PC-9 (cell line): ENCODE results near the gene GSTO1. TPM values are rescaled to one million over a fixed set of nuclear protein-coding genes. Genes with fewer than 3 reads are reported as not detected.
A peak's percentile ranks its signal among the peaks of the same experiment; 100 is the strongest.

Experiments
- BruUV-seq: library from RNA; stranded (reverse); fragments of 400-500 nt; replicated peaks from 2 replicates; lab custom pipeline; 2021; lab: Mats Ljungman, UMichigan
- CTCF ChIA-PET: fragments of 300-600 bp; sonication (Branson Sonifier 250); formaldehyde crosslinking; loops from one replicate; lab custom pipeline; 2022; ENCODE audit warnings: antibody characterized with exemption; lab: Charles Lee
- POLR2A ChIA-PET: fragments of 300-600 bp; sonication (Branson Sonifier 250); formaldehyde crosslinking; loops from one replicate; lab custom pipeline; 2022; ENCODE audit warnings: antibody characterized with exemption; ENCODE audit not compliant: unreplicated experiment; lab: Charles Lee
- DNase-seq, 2 experiments: peaks; one replicate each; pipeline versions ENCODE4 v3.0.0 to v3.0.0-alpha.2; 2015 to 2022; ENCODE audit warnings: mixed read lengths in 1 of 2
- H2AFZ ChIP-seq: fragments of 200-600 bp; sonication (generic); 2 replicates; pipeline ENCODE4 v1.8.1; 2017; ENCODE audit warnings: antibody characterized with exemption
- H3F3A ChIP-seq: fragments of 200-600 bp; sonication (generic); 2 replicates; pipeline ENCODE4 v1.8.1; 2017; ENCODE audit warnings: antibody characterized with exemption, mild to moderate bottlenecking, low read depth; ENCODE audit not compliant: insufficient read depth
- H3K27ac ChIP-seq: fragments of 200-600 bp; sonication (generic); 2 replicates; pipeline ENCODE4 v1.6.1; 2016; ENCODE audit warnings: mixed run types
- H3K27me3 ChIP-seq: fragments of 200-600 bp; sonication (generic); 2 replicates; pipeline ENCODE4 v1.6.1; 2016; ENCODE audit warnings: low read depth, mixed run types; ENCODE audit not compliant: insufficient read depth
- H3K36me3 ChIP-seq: fragments of 200-600 bp; sonication (generic); 2 replicates; pipeline ENCODE4 v1.6.1; 2016; ENCODE audit warnings: low read depth, mixed run types
- H3K4me1 ChIP-seq: fragments of 200-600 bp; sonication (generic); replicated peaks from 2 replicates; pipeline ENCODE4 v1.6.1; 2016; ENCODE audit warnings: mixed run types; ENCODE audit not compliant: insufficient read depth
- H3K4me2 ChIP-seq: fragments of 200-600 bp; sonication (generic); 2 replicates; pipeline ENCODE4 v1.6.1; 2017; ENCODE audit warnings: mixed run types
- H3K4me3 ChIP-seq: fragments of 200-600 bp; sonication (generic); 2 replicates; pipeline ENCODE4 v1.6.1; 2016; ENCODE audit warnings: mixed run types
- H3K79me2 ChIP-seq: fragments of 200-600 bp; sonication (generic); 2 replicates; pipeline ENCODE4 v1.6.1; 2017; ENCODE audit warnings: low read depth, mixed run types
- H3K9me2 ChIP-seq: fragments of 200-600 bp; sonication (generic); 2 replicates; pipeline ENCODE4 v1.8.1; 2017; ENCODE audit warnings: mild to moderate bottlenecking; ENCODE audit not compliant: insufficient read depth
- H3K9me3 ChIP-seq: fragments of 200-600 bp; sonication (generic); 2 replicates; pipeline ENCODE4 v1.8.1; 2016; ENCODE audit warnings: low read depth; ENCODE audit not compliant: insufficient read depth
- H4K20me1 ChIP-seq: fragments of 200-600 bp; sonication (generic); 2 replicates; pipeline ENCODE4 v1.8.1; 2017; ENCODE audit not compliant: insufficient read depth
- CTCF ChIP-seq: fragments of 200-600 bp; sonication (generic); conservative IDR thresholded peaks from 2 replicates; pipeline ENCODE4 v1.6.1; 2017; ENCODE audit warnings: mixed run types, antibody characterized with exemption, mild to moderate bottlenecking, moderate library complexity
- EZH2 ChIP-seq: fragments of 200-600 bp; sonication (generic); IDR thresholded peaks from 2 replicates; pipeline ENCODE4 v1.8.0; 2017; ENCODE audit warnings: antibody characterized with exemption, low read depth
- intact Hi-C: fragments of 100-400 bp; cut with micrococcal nuclease; formaldehyde crosslinking; loops from one replicate; pipeline ENCODE4 v1.10.0; 2022; ENCODE audit not compliant: unreplicated experiment
- total RNA-seq: library from RNA; stranded (reverse); gene quantifications from 2 replicates; pipeline ENCODE4 v1.2.3, GENCODE V29; 2021

The GSTO1 gene
- total RNA-seq, 1 experiment from 2014 or later, result 77.3 TPM

GRCh38 chr10:104252368-104252767 lies 2.3 kb upstream of the GSTO1 start:
- DNase-seq, result no peak
- intact Hi-C loops, result no loop called here
- Histone ChIP-seq H3K4me1 (peaks cover 24% of the 10 kb centered on the region), H3K27ac (no peak overlapping the region), H2AFZ (no peak overlapping the region), H3K36me3 (peaks cover under 1% of the 10 kb centered on the region; the same call in 1 of the 2 replicates), H3K4me3 (no peak overlapping the region), H3K9me2 (no peaks in the 10 kb centered on the region), H3K9me3 (no peaks in the 10 kb centered on the region), H4K20me1 (no peaks in the 10 kb centered on the region), H3K4me2 (no peak overlapping the region), H3F3A (peaks cover 13% of the 10 kb centered on the region), H3K27me3 (no peaks in the 10 kb centered on the region), H3K79me2 (peaks cover 26% of the 10 kb centered on the region)
- ChIA-PET POLR2A (no interaction called here), CTCF (no interaction called here)
- no peak for TF ChIP-seq CTCF
- TF ChIP-seq EZH2, result no peak
- no TSS peak for BruUV-seq

- Histone ChIP-seq H3K4me3 (no peak overlapping the region), H3K27ac (no peak overlapping the region), H3F3A (peaks cover 13% of the 10 kb centered on the region), H3K36me3 (peaks cover 8% of the 10 kb centered on the region; the same call in 1 of the 2 replicates), H3K9me2 (no peaks in the 10 kb centered on the region), H4K20me1 (no peaks in the 10 kb centered on the region), H3K27me3 (no peaks in the 10 kb centered on the region), H3K79me2 (peaks cover 33% of the 10 kb centered on the region), H3K9me3 (no peaks in the 10 kb centered on the region), H3K4me2 (no peak overlapping the region), H2AFZ (no peak overlapping the region), H3K4me1 (peaks cover 30% of the 10 kb centered on the region)
- intact Hi-C loops, result no loop called here
- no peak for DNase-seq
- TF ChIP-seq CTCF (no peak), EZH2 (no peak)
- no TSS peak for BruUV-seq
- ChIA-PET POLR2A (no interaction called here), CTCF (no interaction called here)
These were observed 1.6 kb upstream of the GSTO1 start for GRCh38 chr10:104253106-104253505.

GRCh38 chr10:104253606-104254410 lies 884 bp upstream of the GSTO1 start:
- H3K79me2 ChIP-seq, result peaks cover 39% of the 10 kb centered on the region
- peaks cover 13% of the 10 kb centered on the region; the same call in 1 of the 2 replicates for H3K36me3 ChIP-seq
- POLR2A ChIA-PET, result no interaction called here
- CTCF ChIA-PET, result interaction anchor here (0.6 kb wide), 1 partner anchor 121 kb away, joined by 4 read pairs; no protein-coding TSS in a partner anchor
- no peaks in the 10 kb centered on the region for H3K9me3 ChIP-seq
- peak overlapping the region; percentile 76 for H3K4me2 ChIP-seq
- peak overlapping the region; percentile 83; the same call in 1 of the 2 replicates for H3K4me3 ChIP-seq
- no peak for TF ChIP-seq EZH2
- no peak for TF ChIP-seq CTCF
- no peak for DNase-seq
- H4K20me1 ChIP-seq, result no peaks in the 10 kb centered on the region
- BruUV-seq, result no TSS peak
- no peak overlapping the region for H3K27ac ChIP-seq
- no peaks in the 10 kb centered on the region for H3K27me3 ChIP-seq
- H3K9me2 ChIP-seq, result no peaks in the 10 kb centered on the region
- peak overlapping the region; percentile 86; the same call in 1 of the 2 replicates for H2AFZ ChIP-seq
- peaks cover 14% of the 10 kb centered on the region for H3F3A ChIP-seq
- peaks cover 30% of the 10 kb centered on the region for H3K4me1 ChIP-seq
- intact Hi-C loops, result loop anchor here (2.0 kb wide), 1 partner anchor 21 kb away; the partner anchor contains the start of gene CFAP43
